ENCODE data around the gene LMAN1L.

Gene LMAN1L

DNA sequence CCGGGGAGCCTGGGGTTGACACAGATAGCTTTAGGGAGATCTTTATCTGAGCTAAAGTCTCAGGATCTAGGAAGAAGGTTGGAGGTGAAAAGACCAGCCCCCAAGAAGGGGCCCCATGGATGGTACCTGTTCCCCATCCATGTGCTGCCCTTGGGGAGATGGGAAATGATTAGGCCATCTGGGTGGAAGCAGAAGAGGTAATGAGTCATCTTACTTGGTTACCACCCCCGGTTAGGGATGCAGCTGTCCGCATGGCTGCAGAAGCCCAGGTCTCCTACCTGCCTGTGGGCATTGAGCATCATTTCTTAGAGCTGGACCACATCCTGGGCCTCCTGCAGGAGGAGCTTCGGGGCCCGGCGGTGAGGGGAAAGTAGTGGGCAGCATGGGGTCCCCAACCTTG lies 10.7 kb downstream of the LMAN1L start:
- H3K4me3 ChIP-seq (ENCODE audit: low read depth, low read length): no peak overlapping the region
- TF ChIP-seq MYC (IDR thresholded peaks at IDR 0.05; ENCODE audit: low read depth, low read length) (no peak), POLR2A (IDR thresholded peaks at IDR 0.05; ENCODE audit: extremely low read depth, insufficient read length) (no peak)
- TF ChIP-seq, protein P1, sequence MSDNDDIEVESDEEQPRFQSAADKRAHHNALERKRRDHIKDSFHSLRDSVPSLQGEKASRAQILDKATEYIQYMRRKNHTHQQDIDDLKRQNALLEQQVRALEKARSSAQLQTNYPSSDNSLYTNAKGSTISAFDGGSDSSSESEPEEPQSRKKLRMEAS (IDR thresholded peaks at IDR 0.05; ENCODE audit: low read depth, low read length): no peak
- TF ChIP-seq, protein P2, sequence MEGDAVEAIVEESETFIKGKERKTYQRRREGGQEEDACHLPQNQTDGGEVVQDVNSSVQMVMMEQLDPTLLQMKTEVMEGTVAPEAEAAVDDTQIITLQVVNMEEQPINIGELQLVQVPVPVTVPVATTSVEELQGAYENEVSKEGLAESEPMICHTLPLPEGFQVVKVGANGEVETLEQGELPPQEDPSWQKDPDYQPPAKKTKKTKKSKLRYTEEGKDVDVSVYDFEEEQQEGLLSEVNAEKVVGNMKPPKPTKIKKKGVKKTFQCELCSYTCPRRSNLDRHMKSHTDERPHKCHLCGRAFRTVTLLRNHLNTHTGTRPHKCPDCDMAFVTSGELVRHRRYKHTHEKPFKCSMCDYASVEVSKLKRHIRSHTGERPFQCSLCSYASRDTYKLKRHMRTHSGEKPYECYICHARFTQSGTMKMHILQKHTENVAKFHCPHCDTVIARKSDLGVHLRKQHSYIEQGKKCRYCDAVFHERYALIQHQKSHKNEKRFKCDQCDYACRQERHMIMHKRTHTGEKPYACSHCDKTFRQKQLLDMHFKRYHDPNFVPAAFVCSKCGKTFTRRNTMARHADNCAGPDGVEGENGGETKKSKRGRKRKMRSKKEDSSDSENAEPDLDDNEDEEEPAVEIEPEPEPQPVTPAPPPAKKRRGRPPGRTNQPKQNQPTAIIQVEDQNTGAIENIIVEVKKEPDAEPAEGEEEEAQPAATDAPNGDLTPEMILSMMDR (IDR thresholded peaks at IDR 0.05; ENCODE audit: low read depth, low read length): no peak
- DNase-seq (ENCODE audit: low read depth): no peak

DNA sequence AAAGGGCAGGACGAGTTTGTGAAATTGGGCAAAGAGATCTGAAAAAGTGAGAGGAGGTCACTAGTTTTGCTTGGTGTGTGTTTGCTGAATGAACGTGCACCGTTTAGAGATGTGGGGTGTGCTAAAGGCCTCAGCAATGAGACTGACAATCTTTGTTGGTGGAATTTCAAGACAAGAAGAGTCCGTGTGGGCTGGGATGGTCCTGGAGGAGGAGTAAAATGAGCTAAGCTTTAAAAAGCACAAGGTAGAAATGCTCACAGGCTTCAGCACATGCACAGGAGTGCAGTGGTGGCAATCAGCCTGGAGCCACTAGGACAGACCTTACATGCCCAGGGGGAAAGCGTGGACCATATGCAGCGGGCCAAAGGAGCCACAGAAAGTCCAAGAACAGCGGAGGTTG lies 12.3 kb downstream of the LMAN1L start:
- no peak for DNase-seq (ENCODE audit: low read depth)
- no peak for TF ChIP-seq POLR2A (IDR thresholded peaks at IDR 0.05; ENCODE audit: extremely low read depth, insufficient read length)
- TF ChIP-seq MYC (IDR thresholded peaks at IDR 0.05; ENCODE audit: low read depth, low read length): no peak
- TF ChIP-seq, protein P2 (IDR thresholded peaks at IDR 0.05; ENCODE audit: low read depth, low read length): no peak
- TF ChIP-seq, protein P1 (IDR thresholded peaks at IDR 0.05; ENCODE audit: low read depth, low read length): no peak
- H3K4me3 ChIP-seq (ENCODE audit: low read depth, low read length): no peak overlapping the region

DNA sequence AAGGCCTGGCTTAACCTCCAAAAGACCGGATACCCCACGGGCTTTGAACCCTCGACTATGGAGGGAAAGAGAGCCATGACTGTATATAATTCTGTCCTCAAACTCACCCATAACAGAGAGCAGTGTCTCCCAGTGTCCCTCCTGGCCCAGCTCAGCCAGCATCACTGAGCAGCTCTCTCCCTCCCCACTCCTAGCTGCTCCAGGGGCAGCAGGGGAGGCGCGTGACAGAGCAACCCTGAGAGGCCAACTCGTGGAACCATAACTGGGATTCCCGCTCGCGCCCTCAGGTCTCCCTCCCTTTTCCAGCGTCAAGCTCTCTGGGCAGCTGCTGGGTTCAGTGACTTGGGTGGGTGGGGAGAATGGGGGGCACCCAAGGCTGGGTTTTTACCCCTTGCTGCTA lies 13.2 kb downstream of the LMAN1L start:
- no peak overlapping the region for H3K4me3 ChIP-seq (ENCODE audit: low read depth, low read length)
- DNase-seq (ENCODE audit: low read depth): no peak
- TF ChIP-seq, protein P2 (IDR thresholded peaks at IDR 0.05; ENCODE audit: low read depth, low read length): no peak
- TF ChIP-seq POLR2A (IDR thresholded peaks at IDR 0.05; ENCODE audit: extremely low read depth, insufficient read length) (no peak), MYC (IDR thresholded peaks at IDR 0.05; ENCODE audit: low read depth, low read length) (no peak)
- TF ChIP-seq, protein P1 (IDR thresholded peaks at IDR 0.05; ENCODE audit: low read depth, low read length): no peak

DNA sequence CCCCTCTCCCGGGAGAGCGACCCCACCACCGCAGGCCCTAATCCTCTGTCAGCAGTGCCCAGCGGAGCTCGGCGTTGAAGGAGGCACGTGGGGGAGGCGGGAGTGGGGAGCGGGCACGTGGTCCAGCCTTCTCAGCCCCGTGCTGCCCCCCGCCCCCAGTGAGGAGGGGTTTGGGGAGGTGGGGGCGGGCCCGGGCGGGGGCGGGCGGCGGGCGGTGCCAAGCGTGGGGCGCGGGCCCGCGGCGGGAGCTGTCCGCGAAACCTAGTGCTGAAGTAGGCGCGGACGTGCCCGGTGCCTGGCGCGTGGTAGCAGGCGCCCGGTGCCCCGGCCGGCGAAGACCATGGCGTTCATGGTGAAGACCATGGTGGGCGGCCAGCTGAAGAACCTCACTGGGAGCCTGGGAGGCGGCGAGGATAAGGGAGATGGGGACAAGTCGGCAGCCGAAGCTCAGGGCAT lies 13.8 kb downstream of the LMAN1L start, which contains the start of gene CPLX3:
Gene CPLX3, plus strand, starts transcription at position 264 of the 456 bp plus-strand sequence. Its CDS starts 77 bp downstream, at position 341.
- DNase-seq (ENCODE audit: low read depth): peak; percentile 49
- TF ChIP-seq, protein P1 (IDR thresholded peaks at IDR 0.05; ENCODE audit: low read depth, low read length): 0 out of 2 replicates have a peak, but pooled peaks have one; percentile 12
- TF ChIP-seq, protein P2 (IDR thresholded peaks at IDR 0.05; ENCODE audit: low read depth, low read length): no peak
- H3K4me3 ChIP-seq (ENCODE audit: low read depth, low read length): no peak within 1 kb of the TSS

DNA sequence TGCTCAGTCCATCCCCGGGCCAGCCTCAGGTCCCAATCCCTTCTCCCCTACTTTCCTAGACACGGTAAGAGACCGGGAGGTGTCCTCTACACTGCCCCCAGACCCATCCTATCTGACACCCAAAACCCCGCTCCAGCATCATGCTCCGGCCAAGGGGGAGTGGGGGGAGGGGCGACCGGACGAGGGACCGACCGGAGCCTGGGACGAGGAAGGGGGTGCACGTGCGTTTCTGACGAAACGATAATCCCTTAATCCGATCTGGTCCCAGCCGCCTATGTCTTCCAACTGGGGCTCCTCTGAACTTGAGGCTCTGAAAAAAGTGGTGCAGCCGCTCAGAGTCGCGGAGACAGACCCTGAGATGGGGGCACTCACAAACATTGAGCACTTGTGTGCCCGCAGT lies 14.3 kb downstream of the LMAN1L start:
- no peak for TF ChIP-seq POLR2A (IDR thresholded peaks at IDR 0.05; ENCODE audit: extremely low read depth, insufficient read length)
- TF ChIP-seq, protein P2 (IDR thresholded peaks at IDR 0.05; ENCODE audit: low read depth, low read length): no peak
- TF ChIP-seq, protein P1 (IDR thresholded peaks at IDR 0.05; ENCODE audit: low read depth, low read length): no peak
- H3K4me3 ChIP-seq (ENCODE audit: low read depth, low read length): no peak overlapping the region
- no peak for DNase-seq (ENCODE audit: low read depth)

DNA sequence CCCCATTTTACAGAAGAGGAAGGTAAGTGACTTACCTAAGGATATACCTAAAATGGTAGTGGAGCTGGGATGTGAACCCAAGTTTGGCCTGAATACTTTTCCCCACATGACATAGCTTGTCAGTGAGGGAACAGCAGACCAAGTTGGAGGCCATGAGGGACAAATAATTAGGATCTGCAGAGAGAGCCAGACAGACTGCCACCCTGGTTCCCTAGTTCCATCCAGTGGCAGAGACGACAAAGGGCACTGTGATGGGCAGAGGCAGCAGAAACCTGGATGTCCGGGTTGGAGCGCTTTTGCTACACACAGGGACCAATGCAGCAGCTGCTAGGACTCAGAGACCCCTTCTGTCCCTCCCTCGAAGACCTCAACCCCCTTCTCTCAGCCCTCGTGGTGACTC lies 15.0 kb downstream of the LMAN1L start:
- no peak overlapping the region for H3K4me3 ChIP-seq (ENCODE audit: low read depth, low read length)
- no peak for TF ChIP-seq MYC (IDR thresholded peaks at IDR 0.05; ENCODE audit: low read depth, low read length)
- TF ChIP-seq, protein P2 (IDR thresholded peaks at IDR 0.05; ENCODE audit: low read depth, low read length): peak; percentile 13
- no peak for DNase-seq (ENCODE audit: low read depth)
